Measurements from ENCODE around the gene SPIC.

The SPIC gene

GRCh38 chr12:101536069-101536674 is 61.0 kb downstream of the SPIC start:
- no peak for DNase-seq (ENCODE audit: low spot score)

All from putamen (tissue), 1 donor.